Endothelial cell of umbilical vein (primary cell): ENCODE results near the gene METTL24. TPM values are rescaled to one million over a fixed set of nuclear protein-coding genes. Genes with fewer than 3 reads are reported as not detected.

Experiments
- BruUV-seq: library from RNA; stranded (reverse); fragments of 400-500 nt; replicated peaks from 2 replicates; lab custom pipeline; 2021; lab: Mats Ljungman, UMichigan
- CTCF ChIA-PET: fragments of 300-600, 350-600 bp; sonication (Branson Sonifier 250); formaldehyde crosslinking; loops from one replicate; lab custom pipeline; 2021; ENCODE audit warnings: antibody characterized with exemption, inconsistent platforms; lab: Charles Lee
- POLR2A ChIA-PET: fragments of 300-600, 350-600 bp; sonication (Branson Sonifier 250); formaldehyde crosslinking; loops from one replicate; lab custom pipeline; 2021; ENCODE audit warnings: antibody characterized with exemption, inconsistent platforms; lab: Charles Lee
- DNase-seq: peaks from one replicate; pipeline ENCODE4 v3.0.0-alpha.2; 2011; ENCODE audit warnings: low read depth, low spot score
- FAIRE-seq: peaks from 2 replicates; lab custom pipeline; 2011; peaks lifted over from hg19 to GRCh38; lab: Jason Lieb, UNC
- H2AFZ ChIP-seq: 2 replicates; pipeline ENCODE4 v1.6.0; 2012; ENCODE audit warnings: low read depth, low read length, control low read depth, inconsistent platforms
- H3K27ac ChIP-seq: 2 replicates; pipeline ENCODE4 v1.5.1; 2011; ENCODE audit warnings: low read depth, mild to moderate bottlenecking, control low read depth, low read length, moderate library complexity; ENCODE audit not compliant: insufficient read depth
- H3K27me3 ChIP-seq, 2 experiments: 2 replicates each; pipeline versions ENCODE4 v1.6.0 to v1.6.1; 2011; ENCODE audit warnings: low read length in 2 of 2, mixed read lengths in 1 of 2; ENCODE audit not compliant: control insufficient read depth in 2 of 2, insufficient read depth in 2 of 2
- H3K36me3 ChIP-seq, 2 experiments: 2 replicates in 1 of 2; 3 replicates in 1 of 2; pipeline ENCODE4 v1.5.1; 2011; ENCODE audit warnings: low read length in 2 of 2, mild to moderate bottlenecking in 1 of 2, moderate library complexity in 1 of 2; ENCODE audit not compliant: control insufficient read depth in 2 of 2, insufficient read depth in 2 of 2; ENCODE audit errors: extremely low read depth in 1 of 2
- H3K4me1 ChIP-seq: 3 replicates; pipeline ENCODE4 v1.5.1; 2011; ENCODE audit warnings: mild to moderate bottlenecking, low read length; ENCODE audit not compliant: control insufficient read depth, insufficient read depth; ENCODE audit errors: extremely low read depth
- H3K4me2 ChIP-seq: 2 replicates; pipeline ENCODE4 v1.6.1; 2011; ENCODE audit warnings: low read length, control low read depth, mixed read lengths; ENCODE audit not compliant: insufficient read depth
- H3K4me3 ChIP-seq, 3 experiments: fragments of 200-600 bp in 1 of 3; sonication (generic), shearing (Covaris generic) in 1 of 3; replicated peaks in 1 of 3; 2 replicates each; pipeline ENCODE4 v1.5.1; 2011 to 2016; ENCODE audit warnings: control low read depth in 3 of 3, low read length in 3 of 3, mild to moderate bottlenecking in 2 of 3, inconsistent platforms in 1 of 3, low read depth in 1 of 3, moderate library complexity in 1 of 3; ENCODE audit not compliant: insufficient read depth in 1 of 3
- H3K79me2 ChIP-seq: 2 replicates; pipeline ENCODE4 v1.6.0; 2012; ENCODE audit warnings: low read length, inconsistent platforms; ENCODE audit not compliant: control insufficient read depth, insufficient read depth
- H3K9ac ChIP-seq: replicated peaks from 2 replicates; pipeline ENCODE3; 2011; ENCODE audit warnings: low read length, control low read depth; ENCODE audit not compliant: insufficient read depth; ENCODE audit errors: extremely low read depth
- H3K9me1 ChIP-seq: replicated peaks from 3 replicates; pipeline ENCODE4 v1.6.0; 2011; ENCODE audit warnings: mild to moderate bottlenecking, low read length; ENCODE audit not compliant: control insufficient read depth, insufficient read depth; ENCODE audit errors: extremely low read depth
- H3K9me3 ChIP-seq: replicated peaks from 2 replicates; pipeline ENCODE4 v1.5.1; 2012; ENCODE audit warnings: low read length, inconsistent platforms; ENCODE audit not compliant: control insufficient read depth, insufficient read depth
- H4K20me1 ChIP-seq: replicated peaks from 2 replicates; pipeline ENCODE3; 2011; ENCODE audit warnings: mild to moderate bottlenecking, low read length; ENCODE audit not compliant: control insufficient read depth, insufficient read depth; ENCODE audit errors: extremely low read depth
- EZH2 ChIP-seq: IDR thresholded peaks from 2 replicates; pipeline ENCODE4 v1.6.1; 2012; ENCODE audit warnings: borderline replicate concordance, low read depth, mild to moderate bottlenecking, moderate library complexity, low read length, inconsistent platforms; ENCODE audit not compliant: severe bottlenecking
- FOS ChIP-seq: IDR thresholded peaks from 2 replicates; pipeline ENCODE4 v1.6.1; 2011; ENCODE audit warnings: mild to moderate bottlenecking, low read length, moderate library complexity, borderline replicate concordance; ENCODE audit not compliant: insufficient read depth
- GATA2 ChIP-seq: IDR thresholded peaks from 2 replicates; pipeline ENCODE4 v1.7.0; 2011; ENCODE audit warnings: low read depth, mild to moderate bottlenecking, moderate library complexity, mixed read lengths, low read length; ENCODE audit not compliant: insufficient read length, insufficient read depth
- MYC ChIP-seq: IDR thresholded peaks from one replicate; pipeline ENCODE4 v1.6.1; 2011; ENCODE audit warnings: mild to moderate bottlenecking, low read depth, low read length
- POLR2A ChIP-seq: IDR thresholded peaks from 2 replicates; pipeline ENCODE4 v1.6.1; 2012; ENCODE audit warnings: low read depth, mild to moderate bottlenecking, control low read depth, low read length
- dilution Hi-C: fragments of 300-500 bp; cut with MboI; formaldehyde crosslinking; loops from one replicate; pipeline ENCODE4 v1.15.0; 2019; ENCODE audit warnings: low sequenced_read_pairs; ENCODE audit not compliant: extremely low pct_ligation_motif_present
- intact Hi-C: fragments of 100-400 bp; cut with micrococcal nuclease; formaldehyde crosslinking; loops from one replicate; pipeline ENCODE4 v1.10.0; 2022
- polyA plus RNA-seq, 4 experiments: library from polyadenylated mRNA; depleted of rRNA in 3 of 4; stranded (reverse) in 3 of 4; unstranded in 1 of 4; fragments of >200 nt; gene quantifications; 2 replicates each; pipeline versions ENCODE4 v1.2.1 to v1.2.3, GENCODE V29; 2011 to 2012; ENCODE audit warnings: missing spikeins in 1 of 4
- total RNA-seq: library from RNA; stranded (reverse); gene quantifications from 2 replicates; pipeline ENCODE4 v1.2.3, GENCODE V29; 2021
- TF ChIP-seq, protein P1 (sequence below), 2 donors: IDR thresholded peaks; 1 replicate in 1 of 2; 2 replicates in 1 of 2; pipeline ENCODE4 v1.5.1; 2011; ENCODE audit warnings: low read length in 2 of 2, mild to moderate bottlenecking in 2 of 2, moderate library complexity in 2 of 2, control low read depth in 1 of 2, inconsistent platforms in 1 of 2, low read depth in 1 of 2; ENCODE audit not compliant: insufficient read depth in 1 of 2; ENCODE audit errors: extremely low read depth in 1 of 2

METTL24 gene
- total and polyA plus RNA-seq, 2 donors (not counting 3 experiments of a cell fraction or from before 2014, with no cell fraction given), result not detected

- no peaks in the 10 kb centered on the region for H3K4me1 ChIP-seq
- H3K36me3 ChIP-seq, result peaks cover 0 to 2% of the 10 kb centered on the region in 2 experiments
- no peak for TF ChIP-seq MYC
- TF ChIP-seq, protein P1, sequence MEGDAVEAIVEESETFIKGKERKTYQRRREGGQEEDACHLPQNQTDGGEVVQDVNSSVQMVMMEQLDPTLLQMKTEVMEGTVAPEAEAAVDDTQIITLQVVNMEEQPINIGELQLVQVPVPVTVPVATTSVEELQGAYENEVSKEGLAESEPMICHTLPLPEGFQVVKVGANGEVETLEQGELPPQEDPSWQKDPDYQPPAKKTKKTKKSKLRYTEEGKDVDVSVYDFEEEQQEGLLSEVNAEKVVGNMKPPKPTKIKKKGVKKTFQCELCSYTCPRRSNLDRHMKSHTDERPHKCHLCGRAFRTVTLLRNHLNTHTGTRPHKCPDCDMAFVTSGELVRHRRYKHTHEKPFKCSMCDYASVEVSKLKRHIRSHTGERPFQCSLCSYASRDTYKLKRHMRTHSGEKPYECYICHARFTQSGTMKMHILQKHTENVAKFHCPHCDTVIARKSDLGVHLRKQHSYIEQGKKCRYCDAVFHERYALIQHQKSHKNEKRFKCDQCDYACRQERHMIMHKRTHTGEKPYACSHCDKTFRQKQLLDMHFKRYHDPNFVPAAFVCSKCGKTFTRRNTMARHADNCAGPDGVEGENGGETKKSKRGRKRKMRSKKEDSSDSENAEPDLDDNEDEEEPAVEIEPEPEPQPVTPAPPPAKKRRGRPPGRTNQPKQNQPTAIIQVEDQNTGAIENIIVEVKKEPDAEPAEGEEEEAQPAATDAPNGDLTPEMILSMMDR (IDR thresholded peaks at IDR 0.05; ENCODE audit: extremely low read depth in 1 of 2, insufficient read depth in 1 of 2, low read depth in 1 of 2, low read length in 2 of 2), result no peak
- no peak for TF ChIP-seq EZH2
- no peak for TF ChIP-seq GATA2
- no peak overlapping the region for H3K4me2 ChIP-seq
- DNase-seq (no peak), FAIRE-seq (no peak)
- ChIA-PET CTCF (interaction anchor here (0.7 to 0.8 kb wide), 2 partner anchors 16 to 28 kb away, joined by 3 to 5 read pairs; no protein-coding TSS in a partner anchor), POLR2A (no interaction called here)
- intact Hi-C loops, result no loop called here
- no peak overlapping the region for H3K9ac ChIP-seq
- no peaks in the 10 kb centered on the region for H3K9me1 ChIP-seq
- no peaks in the 10 kb centered on the region for H4K20me1 ChIP-seq
- H2AFZ ChIP-seq, result no peak overlapping the region
- BruUV-seq, result no TSS peak
- dilution Hi-C loops, result no loop called here
- H3K79me2 ChIP-seq, result no peaks in the 10 kb centered on the region
- H3K9me3 ChIP-seq, result no peaks in the 10 kb centered on the region
- no peak overlapping the region for H3K4me3 ChIP-seq
- H3K27ac ChIP-seq, result no peak overlapping the region
- H3K27me3 ChIP-seq, result no peaks in the 10 kb centered on the region
Measured at GRCh38 chr6:110233770-110234374, 124.3 kb downstream of the METTL24 start.

- H3K27ac ChIP-seq, result no peak overlapping the region
- H3K79me2 ChIP-seq, result no peaks in the 10 kb centered on the region
- no peaks in the 10 kb centered on the region for H3K4me1 ChIP-seq
- dilution Hi-C loops (no loop called here), intact Hi-C loops (no loop called here)
- H3K4me2 ChIP-seq, result no peak overlapping the region
- H3K9ac ChIP-seq, result no peak overlapping the region
- no peak overlapping the region for H2AFZ ChIP-seq
- BruUV-seq, result no TSS peak
- no peaks in the 10 kb centered on the region for H4K20me1 ChIP-seq
- POLR2A ChIA-PET, result no interaction called here
- FAIRE-seq (no peak), DNase-seq (no peak)
- no peaks in the 10 kb centered on the region for H3K27me3 ChIP-seq
- H3K4me3 ChIP-seq, result no peak overlapping the region
- peaks cover 0 to 2% of the 10 kb centered on the region in 2 experiments for H3K36me3 ChIP-seq
- TF ChIP-seq, protein P1 (IDR thresholded peaks at IDR 0.05; ENCODE audit: extremely low read depth in 1 of 2, insufficient read depth in 1 of 2, low read depth in 1 of 2, low read length in 2 of 2), result no peak
- TF ChIP-seq POLR2A (no peak), FOS (no peak), GATA2 (no peak), EZH2 (no peak)
- H3K9me1 ChIP-seq, result no peaks in the 10 kb centered on the region
- no peaks in the 10 kb centered on the region for H3K9me3 ChIP-seq
- CTCF ChIA-PET, result no interaction called here
Measured at GRCh38 chr6:110232450-110232849, 125.7 kb downstream of the METTL24 start.
